Omental fat pad (tissue), 4 donors: ENCODE measurements around the gene TTC27. TPM values are rescaled to one million over a fixed set of nuclear protein-coding genes. Genes with fewer than 3 reads are reported as not detected.
"Not testable (repeated sequence)": the region's sequence is repeated elsewhere in the genome, so short reads cannot be mapped to it uniquely, and the experiment has no call there.

Source experiments
- ATAC-seq: fragments of 150-250 bp; one replicate; pipeline ENCODE4 v1.9.1; 2016; ENCODE audit warnings: mild to moderate bottlenecking, moderate library complexity; ENCODE audit not compliant: low FRiP score
- DNase-seq: peaks from one replicate; pipeline ENCODE4 v3.0.0-alpha.2; 2019; ENCODE audit warnings: low spot score
- total RNA-seq, 4 donors: library from RNA; depleted of rRNA; stranded (reverse); fragments of >200 nt; gene quantifications; one replicate each; pipeline ENCODE4 v1.1.0, GENCODE V29; 2016
- TF ChIP-seq, protein P1 (sequence below), 3 donors: fragments of 450-650 bp; IDR thresholded peaks; one replicate each; pipeline ENCODE4 v1.5.1; 2016 to 2017; ENCODE audit warnings: antibody characterized with exemption in 3 of 3, mild to moderate bottlenecking in 3 of 3, moderate library complexity in 2 of 3

The TTC27 gene
- total RNA-seq, 4 donors from 2014 or later = 13.9 to 21.8 (median 15.2) TPM

DNA sequence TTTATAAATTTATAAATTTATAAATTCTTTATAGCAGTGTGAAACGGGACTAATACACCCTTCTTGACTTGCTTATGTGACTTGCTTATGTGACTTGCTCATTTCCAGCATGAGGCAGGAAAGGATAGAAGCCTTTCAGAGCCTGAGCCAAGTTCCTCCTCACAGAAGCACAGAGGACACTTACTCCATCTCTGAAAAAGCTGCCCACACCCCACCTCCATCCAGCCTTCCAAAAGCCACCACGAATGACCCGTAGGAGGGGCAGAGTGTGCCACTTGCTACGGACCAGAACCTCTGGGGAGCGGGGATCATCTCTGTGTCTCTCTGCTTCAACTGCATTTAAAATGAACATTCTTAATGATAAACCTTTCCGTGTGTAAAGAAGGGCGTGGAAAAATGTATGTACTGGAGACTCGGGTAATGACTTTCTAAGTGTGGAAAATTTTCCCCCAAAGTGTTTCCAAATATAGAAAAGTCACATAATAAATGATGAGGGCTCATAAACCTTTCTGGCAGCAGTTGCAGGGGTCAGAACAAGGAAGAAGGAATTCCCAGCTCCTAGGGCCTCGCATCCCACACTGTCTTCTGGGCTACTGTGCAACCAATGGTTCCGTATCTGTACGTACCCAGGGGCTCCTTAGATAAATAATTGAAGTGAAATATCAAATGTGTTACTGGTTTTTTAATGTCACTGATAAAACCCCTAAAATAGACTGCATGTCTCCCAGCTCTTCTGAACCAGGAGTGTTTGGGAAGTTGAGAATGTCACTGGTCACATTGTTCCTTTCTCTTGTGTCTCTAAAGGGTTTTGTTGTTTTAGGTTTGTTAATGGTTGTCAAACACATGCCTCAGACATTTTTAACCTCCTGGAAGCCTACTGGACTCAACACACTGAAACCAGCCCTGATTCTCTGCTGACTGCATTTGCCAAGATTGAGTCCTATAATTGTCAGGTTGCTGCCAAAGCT is 214.4 kb downstream of the TTC27 start:
- no peak for DNase-seq
- ATAC-seq = no peak
- TF ChIP-seq, protein P1, sequence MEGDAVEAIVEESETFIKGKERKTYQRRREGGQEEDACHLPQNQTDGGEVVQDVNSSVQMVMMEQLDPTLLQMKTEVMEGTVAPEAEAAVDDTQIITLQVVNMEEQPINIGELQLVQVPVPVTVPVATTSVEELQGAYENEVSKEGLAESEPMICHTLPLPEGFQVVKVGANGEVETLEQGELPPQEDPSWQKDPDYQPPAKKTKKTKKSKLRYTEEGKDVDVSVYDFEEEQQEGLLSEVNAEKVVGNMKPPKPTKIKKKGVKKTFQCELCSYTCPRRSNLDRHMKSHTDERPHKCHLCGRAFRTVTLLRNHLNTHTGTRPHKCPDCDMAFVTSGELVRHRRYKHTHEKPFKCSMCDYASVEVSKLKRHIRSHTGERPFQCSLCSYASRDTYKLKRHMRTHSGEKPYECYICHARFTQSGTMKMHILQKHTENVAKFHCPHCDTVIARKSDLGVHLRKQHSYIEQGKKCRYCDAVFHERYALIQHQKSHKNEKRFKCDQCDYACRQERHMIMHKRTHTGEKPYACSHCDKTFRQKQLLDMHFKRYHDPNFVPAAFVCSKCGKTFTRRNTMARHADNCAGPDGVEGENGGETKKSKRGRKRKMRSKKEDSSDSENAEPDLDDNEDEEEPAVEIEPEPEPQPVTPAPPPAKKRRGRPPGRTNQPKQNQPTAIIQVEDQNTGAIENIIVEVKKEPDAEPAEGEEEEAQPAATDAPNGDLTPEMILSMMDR (IDR thresholded peaks at IDR 0.05) = no peak

- TF ChIP-seq, protein P1 (IDR thresholded peaks at IDR 0.05) = no peak
- no peak for ATAC-seq
- no peak for DNase-seq
Observed at GRCh38 chr2:32843699-32844098, 215.8 kb downstream of the TTC27 start.

DNA sequence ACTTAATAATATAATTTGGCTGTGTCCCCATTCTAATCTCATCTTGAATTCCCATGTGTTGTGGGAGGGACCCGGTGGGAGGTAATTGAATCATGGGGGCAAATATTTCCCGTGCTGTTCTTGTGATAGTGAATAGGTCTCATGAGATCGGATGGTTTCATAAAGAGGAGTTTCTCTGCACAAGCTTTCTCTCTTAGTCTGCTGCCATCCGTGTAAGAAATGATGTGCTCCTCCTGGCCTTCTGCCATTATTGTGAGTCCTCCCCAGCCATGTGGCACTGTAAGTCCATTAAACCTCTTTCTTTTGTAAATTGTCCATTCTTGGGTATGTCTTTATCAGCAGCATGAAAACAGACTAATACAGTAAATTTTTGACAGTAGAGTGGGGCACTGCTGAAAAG is 216.4 kb downstream of the TTC27 start:
- TF ChIP-seq, protein P1 (IDR thresholded peaks at IDR 0.05) = no peak
- DNase-seq = no peak
- ATAC-seq = no peak

DNA sequence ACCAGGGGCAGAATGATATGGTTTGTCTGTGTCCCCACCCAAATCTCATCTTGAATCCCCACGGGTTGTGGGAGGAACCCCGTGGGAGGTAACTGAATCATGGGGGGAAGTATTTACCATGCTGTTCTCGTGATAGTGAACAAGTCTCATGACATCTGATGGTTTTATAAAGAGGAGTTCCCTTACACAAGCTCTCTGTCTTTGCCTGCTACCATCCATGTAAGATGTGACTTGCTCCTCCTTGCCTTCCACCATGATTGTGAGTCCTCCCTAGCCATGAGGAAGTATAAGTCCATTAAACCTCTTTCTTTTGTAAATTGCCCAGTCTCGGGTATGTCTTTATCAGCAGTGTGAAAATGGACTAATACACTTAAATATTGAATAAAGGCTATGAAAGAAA is 218.4 kb downstream of the TTC27 start:
- ATAC-seq, DNase-seq: not testable (repeated sequence)

DNA sequence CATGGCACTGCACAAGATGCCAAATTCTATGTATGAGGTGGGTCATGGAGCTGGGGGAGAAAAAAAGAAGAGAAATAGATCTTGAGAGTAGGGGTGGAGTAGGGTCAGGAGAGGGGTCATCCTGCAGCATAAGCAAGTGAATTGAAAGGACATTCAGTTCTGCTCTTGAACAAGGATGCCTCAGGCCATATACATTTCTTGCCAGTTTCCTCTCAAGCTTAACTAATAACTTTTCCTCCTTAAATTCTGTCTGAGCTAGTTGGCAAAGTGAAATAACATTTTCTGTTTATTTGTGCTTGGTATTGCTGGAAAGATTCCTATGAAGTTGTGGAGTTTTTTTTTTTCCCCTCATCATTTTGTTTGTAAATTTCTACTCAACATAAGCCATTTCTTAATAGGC is 219.9 kb downstream of the TTC27 start:
- no peak for DNase-seq
- TF ChIP-seq, protein P1 (IDR thresholded peaks at IDR 0.05) = no peak
- no peak for ATAC-seq

DNA sequence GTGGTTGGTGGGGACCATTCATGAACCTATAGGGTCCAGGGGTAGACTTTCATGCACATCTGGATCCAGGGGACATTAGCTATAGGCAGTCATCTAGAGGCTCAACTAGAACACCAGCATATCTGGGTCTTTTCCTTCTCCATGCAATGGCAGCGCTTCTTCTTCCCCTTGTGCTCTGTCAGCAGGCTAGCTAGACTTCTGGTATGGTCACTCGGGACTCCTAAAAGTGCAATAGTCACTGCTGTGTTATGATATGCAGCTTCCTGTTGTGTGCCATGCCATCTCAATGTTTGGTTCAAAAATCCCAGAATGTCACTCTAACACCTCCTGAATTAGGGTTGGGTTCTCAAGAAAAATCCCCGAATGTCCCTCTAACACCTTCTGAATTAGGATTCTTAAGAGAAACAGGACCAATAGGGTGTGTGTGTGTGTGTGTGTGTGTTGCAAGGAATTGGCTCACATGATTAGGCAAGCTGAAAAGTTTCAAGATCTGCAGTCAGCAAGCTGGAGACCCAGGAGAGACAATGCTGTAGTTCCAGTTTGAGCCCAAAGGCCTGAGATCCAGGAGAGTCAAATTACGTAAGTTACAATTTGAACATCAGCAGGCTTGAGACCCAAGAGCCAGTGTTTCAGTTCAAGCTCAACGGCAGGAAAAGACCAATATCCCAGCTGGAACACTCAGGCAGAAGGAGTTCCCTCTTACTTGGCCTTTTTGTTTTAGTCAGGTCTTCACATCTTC is 221.8 kb downstream of the TTC27 start:
- no peak for ATAC-seq
- TF ChIP-seq, protein P1 (IDR thresholded peaks at IDR 0.05) = no peak
- no peak for DNase-seq

- TF ChIP-seq, protein P1 (IDR thresholded peaks at IDR 0.05) = no peak
- ATAC-seq = no peak
- DNase-seq = no peak
Observed at GRCh38 chr2:32851777-32852439, 224.1 kb downstream of the TTC27 start.
